ENCODE measurements around the gene PRR11.
"Not testable (repeated sequence)": the region's sequence is repeated elsewhere in the genome, so short reads cannot be mapped to it uniquely, and the experiment has no call there.

The PRR11 gene

DNA sequence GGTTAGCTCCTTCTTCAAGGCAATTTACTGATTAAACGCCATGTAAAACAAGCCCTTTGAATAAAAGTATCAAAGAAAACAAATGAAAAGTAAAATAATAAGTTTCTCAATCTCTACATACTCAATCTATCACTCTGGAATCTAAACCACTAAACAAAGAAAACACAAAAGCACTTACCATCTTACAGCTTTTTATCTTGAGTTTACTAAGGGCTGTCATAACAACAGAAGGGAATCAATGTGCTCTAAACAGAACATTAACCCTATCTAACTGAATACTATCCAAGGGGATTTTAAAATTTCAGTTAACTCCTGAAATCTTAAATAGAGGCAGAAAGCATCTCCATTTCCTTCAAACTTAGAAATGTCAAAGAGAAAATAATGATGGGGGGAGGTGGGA is 4.0 kb upstream of the PRR11 start:
- DNase-seq (ENCODE audit: low read depth in 2 of 2), result no peak

- no peak for DNase-seq (ENCODE audit: low read depth in 2 of 2)
Observed at GRCh38 chr17:59152925-59153324, 2.6 kb upstream of the PRR11 start.

DNA sequence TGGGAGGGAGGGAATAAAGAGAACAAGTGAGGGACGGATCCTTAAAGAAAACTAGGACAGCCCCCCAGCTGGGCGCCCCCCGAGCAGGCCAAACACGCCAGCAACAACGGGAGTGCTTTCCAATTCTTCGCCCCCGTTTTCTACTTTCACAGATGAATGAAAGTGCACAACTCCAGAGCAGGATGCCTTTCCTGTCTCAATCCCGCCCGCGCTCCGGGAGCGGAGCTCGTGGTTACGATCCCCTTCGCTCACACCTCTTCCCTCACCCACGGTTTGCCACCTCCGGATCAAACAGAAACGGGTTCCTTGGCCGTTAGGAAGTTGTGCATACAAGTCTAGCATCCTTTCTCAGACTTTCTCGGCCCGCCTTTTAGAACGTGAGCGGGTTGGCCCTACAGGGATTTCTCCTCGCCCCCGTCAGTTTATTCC is 1.2 kb upstream of the PRR11 start:
- no peak for DNase-seq (ENCODE audit: low read depth in 2 of 2)

- DNase-seq (ENCODE audit: low read depth in 2 of 2), result peak; percentile 100
Observed at GRCh38 chr17:59154721-59155438, 666 bp upstream of the PRR11 start, which contains the start of gene SKA2. SKA2 (minus strand) TSS chr17:59155186; CDS start chr17:59155163, 23 bp downstream.

DNA sequence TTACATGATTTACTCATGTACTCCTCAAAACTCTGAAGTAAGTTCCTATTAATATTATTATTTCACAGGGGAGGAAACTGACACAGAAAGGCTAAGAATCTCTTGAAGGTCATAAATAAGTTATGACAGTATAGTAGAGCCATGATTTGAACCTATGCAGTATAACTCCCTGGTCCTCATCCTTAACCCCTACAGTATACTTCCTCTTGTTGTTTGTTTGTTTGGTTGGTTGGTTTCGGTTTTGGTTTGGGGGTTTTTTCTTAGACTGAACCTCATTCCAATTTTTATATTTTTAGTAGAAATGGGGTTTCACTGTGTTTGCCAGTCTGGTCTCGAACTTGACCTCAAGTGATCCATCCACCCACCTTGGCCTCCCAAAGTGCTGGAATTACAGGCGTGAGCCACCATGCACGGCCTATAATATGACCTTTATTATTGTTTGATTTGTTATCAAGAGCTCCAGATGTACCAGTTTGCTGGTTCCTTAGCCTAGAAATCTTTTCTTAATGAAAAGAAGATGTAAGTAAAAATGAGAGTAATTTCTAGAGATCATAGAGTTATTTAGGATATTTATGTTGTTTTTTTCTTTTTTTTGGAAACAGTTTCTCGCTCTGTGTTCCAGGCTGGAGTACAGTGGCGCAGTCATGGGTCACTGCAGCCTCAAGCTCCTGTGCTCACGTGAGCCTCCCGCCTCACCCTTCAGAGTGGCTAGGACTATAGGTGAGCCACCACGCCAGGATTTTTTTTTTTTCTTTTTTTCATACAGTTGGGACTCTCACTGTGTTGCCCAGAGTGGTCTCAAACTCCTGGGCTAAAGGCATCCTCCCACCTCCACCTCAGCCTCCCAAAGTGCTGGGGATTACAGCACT is 4.8 kb downstream of the PRR11 start:
- no peak for DNase-seq (ENCODE audit: low read depth in 2 of 2)

GRCh38 chr17:59161477-59161876 is 5.9 kb downstream of the PRR11 start:
- no peak for DNase-seq (ENCODE audit: low read depth in 2 of 2)

GRCh38 chr17:59165933-59166342 is 10.4 kb downstream of the PRR11 start:
- peak in 1 of 2 experiments; percentile 33 for DNase-seq (ENCODE audit: low read depth in 2 of 2)

DNA sequence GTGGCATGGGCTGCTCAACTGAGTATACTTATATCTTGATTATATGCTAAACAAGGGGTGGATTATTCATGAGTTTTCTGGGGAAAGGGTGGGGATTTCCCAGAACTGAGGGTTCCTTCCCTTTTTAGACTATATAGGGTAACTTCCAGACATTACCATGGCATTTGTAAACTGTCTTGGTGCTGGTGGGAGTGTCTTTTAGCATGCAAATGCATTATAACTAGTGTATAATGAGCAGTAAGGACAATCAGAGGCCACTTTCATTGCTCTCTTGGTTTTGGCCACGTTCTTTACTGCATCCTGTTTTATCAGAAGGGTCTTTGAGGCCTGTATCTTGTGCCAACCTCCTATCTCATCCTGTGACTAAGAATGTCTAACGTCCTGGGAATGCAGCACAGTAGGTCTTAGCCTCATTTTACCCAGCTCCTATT is 12.0 kb downstream of the PRR11 start:
- no peak for DNase-seq (ENCODE audit: low read depth in 2 of 2)

GRCh38 chr17:59172436-59173004 is 17.0 kb downstream of the PRR11 start:
- no peak for DNase-seq (ENCODE audit: low read depth in 2 of 2)

GRCh38 chr17:59174671-59175070 is 19.1 kb downstream of the PRR11 start:
- DNase-seq (ENCODE audit: low read depth in 2 of 2), result no peak

DNA sequence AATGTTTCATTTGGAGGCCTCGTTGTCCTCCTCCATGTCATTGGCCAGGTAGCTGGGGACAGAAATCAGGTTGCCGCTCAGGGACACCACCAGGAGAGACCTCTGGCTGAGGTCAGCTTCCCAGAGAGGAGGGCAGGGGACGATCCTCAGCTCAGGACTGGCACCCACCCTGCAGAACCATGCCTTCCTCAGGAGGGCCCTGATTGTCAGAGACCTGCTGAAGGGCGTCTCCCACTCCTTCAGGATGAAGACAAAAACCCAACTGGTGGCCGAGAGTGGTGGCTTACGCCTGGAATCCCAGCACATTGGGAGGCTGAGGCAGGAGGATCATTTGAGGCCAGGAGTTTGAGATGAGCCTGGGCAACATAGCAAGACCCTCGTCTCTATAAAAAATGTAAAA is 19.5 kb downstream of the PRR11 start:
- no peak for DNase-seq (ENCODE audit: low read depth in 2 of 2)

GRCh38 chr17:59178266-59178985 is 22.9 kb downstream of the PRR11 start:
- no peak for DNase-seq (ENCODE audit: low read depth in 2 of 2)

- not testable (repeated sequence) for DNase-seq (ENCODE audit: low read depth in 2 of 2)
Observed at GRCh38 chr17:59179601-59180000, 24.1 kb downstream of the PRR11 start.

- DNase-seq (ENCODE audit: low read depth in 2 of 2), result no peak
Observed at GRCh38 chr17:59180626-59181025, 25.1 kb downstream of the PRR11 start.

GRCh38 chr17:59181481-59181880 is 25.9 kb downstream of the PRR11 start:
- DNase-seq (ENCODE audit: low read depth in 2 of 2), result no peak

DNA sequence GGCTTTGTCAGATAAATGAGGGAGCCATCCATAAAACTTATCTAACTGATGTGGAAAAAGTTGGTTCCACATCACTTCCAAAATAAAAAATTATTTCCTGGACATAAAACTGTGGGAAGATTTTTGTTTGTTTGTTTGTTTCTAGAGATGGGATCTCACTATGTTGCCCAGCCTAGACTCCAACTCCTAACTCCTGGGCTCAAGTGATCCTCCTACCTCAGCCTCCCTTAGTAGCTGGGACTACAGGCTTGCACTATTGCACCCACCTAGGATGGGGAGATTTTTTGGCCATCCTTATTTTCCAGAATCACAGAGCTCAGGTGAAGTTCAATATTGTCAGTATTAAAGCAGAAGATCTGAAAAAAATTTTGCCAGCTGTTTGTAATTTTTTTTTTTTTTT is 30.5 kb downstream of the PRR11 start:
- DNase-seq (ENCODE audit: low read depth in 2 of 2), result no peak

- DNase-seq (ENCODE audit: low read depth in 2 of 2), result no peak
Observed at GRCh38 chr17:59186850-59187249, 31.3 kb downstream of the PRR11 start.

- no peak for DNase-seq (ENCODE audit: low read depth in 2 of 2)
Observed at GRCh38 chr17:59190806-59191205, 35.3 kb downstream of the PRR11 start.

DNA sequence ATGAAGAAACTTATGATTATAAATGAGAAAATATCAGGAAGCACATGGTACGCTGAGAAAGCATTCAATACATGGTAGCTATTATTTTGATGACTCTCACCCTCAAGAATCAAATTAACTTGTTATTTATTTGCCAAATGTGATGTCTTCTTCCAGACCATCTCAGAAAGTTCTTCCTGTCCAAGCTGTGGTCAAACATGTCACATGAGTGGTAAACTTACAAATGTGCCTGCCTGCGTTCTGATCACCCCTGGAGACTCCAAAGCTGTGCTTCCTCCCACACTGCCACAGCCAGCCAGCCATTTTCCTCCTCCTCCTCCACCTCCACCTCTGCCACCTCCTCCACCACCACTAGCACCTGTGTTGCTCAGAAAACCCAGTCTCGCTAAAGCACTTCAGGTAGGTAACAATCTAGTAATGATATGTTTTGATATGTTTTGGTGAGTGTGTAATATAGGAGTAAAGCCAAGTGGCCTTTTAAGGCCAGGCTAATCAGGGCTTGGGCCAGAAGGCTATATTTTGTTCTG is 37.9 kb downstream of the PRR11 start:
- DNase-seq (ENCODE audit: low read depth in 2 of 2), result no peak

DNA sequence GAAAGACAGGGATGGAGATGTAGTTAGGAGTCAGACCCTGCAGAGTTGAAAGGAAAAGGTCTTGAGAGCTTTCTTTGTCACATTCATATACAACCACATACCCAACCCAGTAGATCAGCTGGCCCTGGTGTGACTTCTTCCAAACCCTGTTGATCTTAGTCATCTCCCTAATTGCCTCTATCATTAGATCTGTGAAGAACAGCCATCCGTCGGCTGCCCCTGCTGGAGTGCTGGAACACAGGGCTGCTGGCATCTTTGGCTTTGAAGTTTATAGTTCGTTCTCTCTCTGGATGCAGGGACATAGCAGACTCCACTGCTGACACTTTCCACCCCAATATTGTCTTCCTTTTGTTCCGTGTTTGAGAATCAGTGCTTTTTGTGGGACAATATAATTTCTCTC is 43.9 kb downstream of the PRR11 start:
- no peak for DNase-seq (ENCODE audit: low read depth in 2 of 2)

- no peak for DNase-seq (ENCODE audit: low read depth in 2 of 2)
Observed at GRCh38 chr17:59202320-59202719, 46.8 kb downstream of the PRR11 start.

DNA sequence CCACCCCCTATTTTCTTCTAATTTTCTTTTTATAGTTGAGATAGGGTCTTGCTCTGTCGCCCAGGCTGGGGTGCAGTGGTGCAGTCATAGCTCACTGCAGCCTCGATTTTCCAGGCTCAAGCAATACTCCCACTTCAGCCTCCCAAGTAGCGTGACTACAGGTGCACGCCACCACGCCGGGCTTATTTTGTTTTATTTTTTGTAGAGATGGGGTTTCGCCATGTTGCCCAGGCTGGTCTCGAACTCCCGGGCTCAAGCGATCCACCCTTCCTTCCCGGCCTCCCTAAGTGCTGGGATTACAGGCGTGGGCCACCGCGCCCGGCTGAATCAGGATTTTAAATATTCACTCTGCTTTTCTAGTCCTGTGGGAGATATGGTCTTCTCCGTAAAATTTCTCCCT is 63.8 kb downstream of the PRR11 start:
- no peak for DNase-seq (ENCODE audit: low read depth in 2 of 2)

Measured in fibroblast of skin of left biceps (primary cell).